Measurements from ENCODE around the gene IREB2.
A peak's percentile ranks its signal among the peaks of the same experiment; 100 is the strongest.
"Not testable (repeated sequence)": the region's sequence is repeated elsewhere in the genome, so short reads cannot be mapped to it uniquely, and the experiment has no call there.

IREB2 gene

GRCh38 chr15:78533331-78533730, 95.3 kb downstream of the IREB2 start:
- TF ChIP-seq, protein P1, sequence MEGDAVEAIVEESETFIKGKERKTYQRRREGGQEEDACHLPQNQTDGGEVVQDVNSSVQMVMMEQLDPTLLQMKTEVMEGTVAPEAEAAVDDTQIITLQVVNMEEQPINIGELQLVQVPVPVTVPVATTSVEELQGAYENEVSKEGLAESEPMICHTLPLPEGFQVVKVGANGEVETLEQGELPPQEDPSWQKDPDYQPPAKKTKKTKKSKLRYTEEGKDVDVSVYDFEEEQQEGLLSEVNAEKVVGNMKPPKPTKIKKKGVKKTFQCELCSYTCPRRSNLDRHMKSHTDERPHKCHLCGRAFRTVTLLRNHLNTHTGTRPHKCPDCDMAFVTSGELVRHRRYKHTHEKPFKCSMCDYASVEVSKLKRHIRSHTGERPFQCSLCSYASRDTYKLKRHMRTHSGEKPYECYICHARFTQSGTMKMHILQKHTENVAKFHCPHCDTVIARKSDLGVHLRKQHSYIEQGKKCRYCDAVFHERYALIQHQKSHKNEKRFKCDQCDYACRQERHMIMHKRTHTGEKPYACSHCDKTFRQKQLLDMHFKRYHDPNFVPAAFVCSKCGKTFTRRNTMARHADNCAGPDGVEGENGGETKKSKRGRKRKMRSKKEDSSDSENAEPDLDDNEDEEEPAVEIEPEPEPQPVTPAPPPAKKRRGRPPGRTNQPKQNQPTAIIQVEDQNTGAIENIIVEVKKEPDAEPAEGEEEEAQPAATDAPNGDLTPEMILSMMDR (IDR thresholded peaks at IDR 0.05; ENCODE audit: insufficient read depth, missing control alignments), result no peak
- no peak for DNase-seq (ENCODE audit: insufficient read length, low spot score)
- no peak for FAIRE-seq

- no peak for DNase-seq (ENCODE audit: insufficient read length, low spot score)
- no peak for FAIRE-seq
- TF ChIP-seq, protein P1 (IDR thresholded peaks at IDR 0.05; ENCODE audit: insufficient read depth, missing control alignments), result no peak
Observed at GRCh38 chr15:78536134-78536533, 98.1 kb downstream of the IREB2 start.

GRCh38 chr15:78537266-78537905, 99.4 kb downstream of the IREB2 start:
- FAIRE-seq (no peak), DNase-seq (ENCODE audit: insufficient read length, low spot score) (no peak)
- TF ChIP-seq, protein P1 (IDR thresholded peaks at IDR 0.05; ENCODE audit: insufficient read depth, missing control alignments), result no peak

- FAIRE-seq (no peak), DNase-seq (ENCODE audit: insufficient read length, low spot score) (no peak)
- TF ChIP-seq, protein P1 (IDR thresholded peaks at IDR 0.05; ENCODE audit: insufficient read depth, missing control alignments), result no peak
Observed at GRCh38 chr15:78538358-78538757, 100.3 kb downstream of the IREB2 start.

- DNase-seq (ENCODE audit: insufficient read length, low spot score); FAIRE-seq: not testable (repeated sequence)
Observed at GRCh38 chr15:78539464-78540140, 101.6 kb downstream of the IREB2 start.

GRCh38 chr15:78540141-78540870, 102.3 kb downstream of the IREB2 start, which contains the start of gene PSMA4:
Gene PSMA4, plus strand, starts transcription at chr15:78540444. Its CDS starts 1,484 bp downstream, at chr15:78541928.
- FAIRE-seq, result no peak
- TF ChIP-seq, protein P1 (IDR thresholded peaks at IDR 0.05; ENCODE audit: insufficient read depth, missing control alignments), result no peak
- peak; percentile 83 for DNase-seq (ENCODE audit: insufficient read length, low spot score)

DNA sequence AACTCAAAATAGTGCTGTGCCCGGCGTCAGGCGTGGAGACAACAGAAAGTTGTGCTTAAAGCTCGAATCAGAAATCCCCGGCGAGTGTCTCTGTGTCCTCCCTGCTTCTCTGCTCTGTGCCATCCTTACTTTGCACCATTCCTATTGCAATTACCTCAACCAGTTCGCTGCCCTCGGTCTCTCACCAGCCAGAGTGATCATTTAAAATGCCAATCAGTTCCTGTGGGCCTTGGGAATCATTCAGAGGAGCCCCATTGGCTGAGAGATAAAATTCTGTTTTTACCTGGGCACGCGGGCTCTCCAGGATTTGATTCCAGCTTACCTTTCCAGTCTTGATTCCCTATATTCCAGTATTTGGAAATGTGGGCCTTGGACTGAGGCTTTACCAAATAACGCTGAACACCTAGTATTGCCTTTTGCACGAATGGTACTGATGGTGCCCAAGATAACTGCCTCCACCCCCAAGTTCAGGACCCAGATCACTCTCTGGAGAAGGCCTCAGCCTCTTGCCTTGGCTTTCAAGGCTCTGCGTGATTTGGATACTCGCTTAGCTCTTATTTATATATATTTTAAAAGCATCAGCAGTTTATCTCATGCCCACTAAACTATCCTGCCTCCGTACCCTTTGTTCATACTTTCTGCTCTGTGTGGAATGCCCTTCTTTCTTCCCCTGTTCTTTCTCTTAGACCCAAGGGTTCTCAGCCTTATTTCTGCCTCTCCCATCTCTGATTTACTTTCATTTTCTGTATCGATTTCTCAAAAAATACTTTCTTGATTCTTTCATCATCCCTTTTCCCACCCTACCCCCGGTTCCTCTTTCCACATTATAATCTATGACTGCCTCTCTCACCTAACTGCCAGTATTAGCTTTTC, 103.1 kb downstream of the IREB2 start:
- TF ChIP-seq, protein P1 (IDR thresholded peaks at IDR 0.05; ENCODE audit: insufficient read depth, missing control alignments), result no peak
- FAIRE-seq (no peak), DNase-seq (ENCODE audit: insufficient read length, low spot score) (no peak)

Measured in D721Med (cell line).